GM18508 (cell line): ENCODE measurements around the gene ZNF169.
"Not testable (repeated sequence)": the region's sequence is repeated elsewhere in the genome, so short reads cannot be mapped to it uniquely, and the experiment has no call there.

Experiments
- ATAC-seq: cut with Tn5 transposase; IDR thresholded peaks from one replicate; pipeline ENCODE4 v1.9.1; 2021; ENCODE audit warnings: moderate number of reproducible peaks; ENCODE audit not compliant: insufficient read depth, unreplicated experiment

The ZNF169 gene

GRCh38 chr9:94340750-94341149 is 81.7 kb downstream of the ZNF169 start:
- not testable (repeated sequence) for ATAC-seq

DNA sequence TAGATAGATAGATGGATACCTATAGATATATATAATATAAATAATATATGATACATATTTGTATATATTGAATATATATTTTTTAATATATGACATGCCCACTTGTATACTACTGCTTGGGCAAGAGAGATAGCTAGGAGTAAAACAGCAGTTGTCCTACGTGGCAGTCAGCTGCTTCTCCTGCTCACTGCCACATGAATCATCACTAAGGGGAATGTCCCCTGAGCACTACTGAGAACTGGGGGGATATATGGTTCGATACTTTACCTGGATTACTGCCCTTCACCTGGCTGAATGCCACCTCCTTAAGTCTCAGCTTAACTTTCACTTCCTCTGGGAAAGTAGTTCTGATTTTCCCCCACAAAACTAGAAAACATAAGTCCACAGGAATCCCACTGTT is 82.6 kb downstream of the ZNF169 start:
- ATAC-seq: not testable (repeated sequence)

GRCh38 chr9:94347451-94347850 is 88.4 kb downstream of the ZNF169 start:
- not testable (repeated sequence) for ATAC-seq

GRCh38 chr9:94348754-94349153 is 89.7 kb downstream of the ZNF169 start:
- not testable (repeated sequence) for ATAC-seq
